GM12873 (cell line): ENCODE results near the gene ITGB1.

Experiments
- CTCF ChIP-seq: IDR thresholded peaks from 2 replicates; pipeline ENCODE4 v1.5.1; 2012; ENCODE audit warnings: low read depth, mild to moderate bottlenecking, moderate library complexity, low read length, control low read depth; ENCODE audit not compliant: insufficient read depth; ENCODE audit errors: missing control alignments

The ITGB1 gene

GRCh38 chr10:32958085-32959005 lies at the start of gene ITGB1:
Gene ITGB1 (minus strand): TSS chr10:32958230. CDS start chr10:32935558, 22,672 bp downstream.
- no peak for TF ChIP-seq CTCF

GRCh38 chr10:33006342-33006887 lies 48.4 kb upstream of the ITGB1 start:
- no peak for TF ChIP-seq CTCF

- no peak for TF ChIP-seq CTCF
Observed at GRCh38 chr10:33005322-33006301, 47.6 kb upstream of the ITGB1 start.

- TF ChIP-seq CTCF: no peak
Observed at GRCh38 chr10:33001908-33002492, 44.0 kb upstream of the ITGB1 start.

DNA sequence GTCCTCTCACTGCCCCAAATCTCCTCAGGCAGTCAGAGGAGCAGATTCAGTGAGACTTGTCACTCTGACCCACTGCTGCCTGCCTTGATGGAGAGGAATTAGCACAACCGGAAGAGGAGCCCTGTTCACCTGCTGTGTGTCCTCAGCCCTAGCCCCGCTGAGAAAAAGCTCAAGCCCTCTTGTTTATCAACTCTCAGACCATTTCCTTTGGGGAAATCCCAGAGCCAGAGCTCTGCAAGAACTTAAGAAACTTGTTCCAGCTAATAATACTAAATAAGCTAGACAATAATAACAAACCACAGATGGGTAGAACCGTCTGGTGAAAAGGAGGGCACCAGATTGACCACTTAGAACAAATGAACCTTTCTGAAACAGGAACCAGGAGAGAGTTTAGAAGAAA lies 37.7 kb upstream of the ITGB1 start:
- TF ChIP-seq CTCF: no peak

DNA sequence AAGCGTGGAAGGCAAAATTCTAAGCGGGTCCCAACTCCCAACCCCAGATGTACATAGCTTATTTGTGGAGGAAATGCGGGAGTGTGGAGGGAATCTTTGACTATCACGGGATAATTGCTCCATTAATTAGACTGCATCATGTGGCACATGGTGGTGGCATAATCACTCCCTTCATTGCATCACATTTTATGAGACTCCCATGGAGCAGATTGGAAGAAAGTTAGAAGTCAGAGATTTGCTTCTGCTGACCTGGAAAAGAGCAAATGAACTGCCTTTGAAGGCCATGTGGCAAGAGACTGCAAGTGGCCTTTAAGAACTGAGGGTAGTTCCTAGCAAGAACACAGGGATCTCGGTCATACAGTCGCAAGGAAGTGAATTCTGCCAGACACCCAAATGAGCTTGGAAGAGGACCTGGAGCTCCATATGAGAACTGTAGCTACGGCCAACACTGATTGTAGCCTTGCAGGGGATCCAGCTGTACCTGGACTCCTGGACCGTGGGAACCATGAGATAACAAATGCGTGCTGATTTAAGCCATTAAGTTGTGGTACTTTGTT lies 37.1 kb upstream of the ITGB1 start:
- TF ChIP-seq CTCF: no peak

DNA sequence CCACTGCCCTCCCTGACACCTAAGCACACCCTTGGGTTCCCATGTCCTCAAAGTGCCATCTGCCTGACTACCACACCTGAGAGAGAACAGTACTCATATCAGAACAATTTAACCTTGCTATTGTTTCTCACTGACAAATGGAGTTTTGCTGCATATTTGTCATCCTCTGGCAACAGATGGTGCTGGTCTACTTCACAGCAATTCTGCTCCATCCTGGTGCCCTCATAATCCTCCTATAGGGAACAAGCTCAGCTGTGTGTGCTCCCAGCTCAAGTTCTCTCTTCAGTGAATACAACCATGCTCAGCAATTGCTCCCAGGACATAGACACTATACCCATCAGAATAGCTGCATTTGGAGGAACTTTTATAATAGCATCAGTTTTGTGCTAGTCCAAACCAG lies 32.8 kb upstream of the ITGB1 start:
- no peak for TF ChIP-seq CTCF
